Right hindlimb (tissue), 1 donor: ENCODE measurements around the gene ZDHHC21.
"Not testable (repeated sequence)": the region's sequence is repeated elsewhere in the genome, so short reads cannot be mapped to it uniquely, and the experiment has no call there.

ENCODE experiments used
- DNase-seq: peaks from one replicate; pipeline ENCODE4 v3.0.0-alpha.2; 2018

Gene ZDHHC21

GRCh38 chr9:14693251-14693861 is at the start of gene ZDHHC21:
Gene ZDHHC21, minus strand, starts transcription at chr9:14693432. Its CDS starts 19,092 bp downstream, at chr9:14674340.
- DNase-seq = peak; percentile 82

DNA sequence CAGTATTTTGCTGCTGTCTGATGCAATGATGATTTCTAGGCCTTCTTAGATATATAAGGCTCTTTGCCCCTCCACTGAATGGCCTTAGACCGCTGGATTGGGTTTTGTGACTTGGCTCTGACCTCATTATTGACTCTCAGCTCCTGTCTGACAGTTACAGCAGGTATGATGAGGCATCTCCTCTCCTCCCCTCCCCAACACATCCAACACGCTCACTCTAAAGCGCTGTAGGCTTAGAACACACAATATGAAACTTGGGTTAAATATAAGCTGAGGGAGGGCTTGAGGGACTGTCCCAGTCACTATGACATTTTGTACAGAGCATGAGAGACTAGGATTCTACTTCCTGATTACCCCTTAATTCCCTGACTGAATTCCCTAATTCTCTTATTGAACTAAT is 48.1 kb upstream of the ZDHHC21 start:
- no peak for DNase-seq

DNA sequence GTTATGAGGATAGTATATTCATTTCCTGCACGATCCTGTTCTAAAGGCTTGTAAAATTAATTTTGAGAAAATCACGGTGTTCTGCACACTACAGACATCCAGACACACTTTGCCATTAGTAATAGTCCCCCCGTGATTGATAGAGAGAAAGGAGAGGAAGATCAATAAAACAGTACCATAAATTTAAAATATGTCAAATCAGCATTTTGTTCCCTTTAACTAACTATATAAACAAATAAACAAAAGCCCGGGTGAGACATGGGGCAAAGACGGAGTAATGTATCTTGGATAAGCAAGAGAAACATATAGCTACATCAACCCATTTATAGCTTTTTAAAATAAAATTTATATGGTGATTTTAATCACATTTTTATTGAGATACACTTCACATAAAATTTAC is 39.9 kb upstream of the ZDHHC21 start:
- no peak for DNase-seq

DNA sequence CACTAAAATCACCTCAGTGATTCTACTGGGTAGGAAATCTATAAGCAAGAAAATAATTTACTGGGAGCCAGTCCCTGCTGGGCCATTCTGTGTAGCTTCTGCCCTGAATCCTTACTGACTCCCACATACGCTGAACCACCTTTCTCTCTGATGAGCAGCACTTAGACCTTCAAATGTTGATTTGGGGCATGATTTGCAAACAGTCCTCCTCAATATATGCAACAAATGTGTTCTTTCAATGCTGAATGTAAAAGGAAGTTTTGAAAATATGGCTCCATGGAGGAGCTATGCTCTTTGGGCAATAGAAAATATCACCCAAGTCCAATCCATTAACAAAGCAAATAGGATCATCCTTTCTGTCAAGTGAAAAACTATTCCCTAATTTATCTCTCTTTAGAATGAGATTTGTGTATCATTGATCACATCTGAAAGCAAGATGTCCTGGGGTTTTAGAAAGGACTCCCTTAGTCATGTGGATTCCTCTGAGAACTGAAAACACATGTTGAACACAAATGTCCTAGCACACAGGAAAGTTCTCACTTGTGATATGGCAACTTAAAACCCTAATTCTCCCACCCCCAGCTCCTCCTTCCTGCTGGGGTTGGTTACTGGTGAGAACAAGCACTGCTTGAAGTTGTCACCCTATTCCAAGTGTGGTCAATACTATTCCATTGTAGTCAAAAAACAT is 38.2 kb upstream of the ZDHHC21 start:
- no peak for DNase-seq

GRCh38 chr9:14730461-14730898 is 37.2 kb upstream of the ZDHHC21 start:
- DNase-seq = peak; percentile 78

DNA sequence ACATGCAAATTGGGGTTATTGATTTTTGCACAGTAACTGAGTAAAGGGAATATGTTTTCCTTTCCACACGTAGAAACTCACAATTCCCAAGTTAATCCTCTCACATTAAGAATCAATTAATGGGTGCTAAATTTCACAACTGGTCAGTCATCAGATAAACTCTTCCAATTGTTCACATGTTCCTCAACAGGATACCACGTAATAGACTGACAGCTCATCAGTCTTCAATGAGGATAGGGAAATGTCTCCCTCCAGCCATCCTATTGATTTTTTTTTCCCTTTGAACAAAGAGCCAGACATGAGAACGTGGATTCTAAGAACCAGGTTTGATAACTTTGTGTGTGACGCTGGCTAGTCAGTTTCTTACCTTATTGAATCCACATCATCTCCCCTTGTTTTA is 30.1 kb upstream of the ZDHHC21 start:
- no peak for DNase-seq

GRCh38 chr9:14722391-14723035 is 29.3 kb upstream of the ZDHHC21 start, which contains the start of gene CER1:
Gene CER1, minus strand, starts transcription at chr9:14722733. Its CDS starts 61 bp downstream, at chr9:14722672.
- no peak for DNase-seq

GRCh38 chr9:14719231-14719923 is 26.1 kb upstream of the ZDHHC21 start:
- DNase-seq = no peak

DNA sequence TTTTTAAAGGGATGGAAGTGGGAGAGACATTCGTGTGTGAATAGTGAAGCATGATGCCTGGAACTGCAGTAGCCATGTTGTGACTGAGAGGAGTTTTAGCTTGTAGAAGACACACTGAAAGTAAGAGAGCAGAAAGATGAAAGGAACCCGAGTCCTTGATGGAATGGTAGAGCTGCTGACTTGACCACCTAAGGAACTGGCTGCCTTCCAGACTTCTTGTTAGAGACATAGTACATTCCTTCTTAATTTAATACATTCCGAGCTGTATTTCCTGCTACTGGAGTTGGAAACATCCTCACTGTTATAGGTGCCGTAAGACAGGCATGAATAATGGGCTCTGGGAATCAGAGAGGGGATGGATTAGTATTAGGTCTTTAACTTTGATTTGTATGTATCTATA is 21.9 kb upstream of the ZDHHC21 start:
- no peak for DNase-seq

DNA sequence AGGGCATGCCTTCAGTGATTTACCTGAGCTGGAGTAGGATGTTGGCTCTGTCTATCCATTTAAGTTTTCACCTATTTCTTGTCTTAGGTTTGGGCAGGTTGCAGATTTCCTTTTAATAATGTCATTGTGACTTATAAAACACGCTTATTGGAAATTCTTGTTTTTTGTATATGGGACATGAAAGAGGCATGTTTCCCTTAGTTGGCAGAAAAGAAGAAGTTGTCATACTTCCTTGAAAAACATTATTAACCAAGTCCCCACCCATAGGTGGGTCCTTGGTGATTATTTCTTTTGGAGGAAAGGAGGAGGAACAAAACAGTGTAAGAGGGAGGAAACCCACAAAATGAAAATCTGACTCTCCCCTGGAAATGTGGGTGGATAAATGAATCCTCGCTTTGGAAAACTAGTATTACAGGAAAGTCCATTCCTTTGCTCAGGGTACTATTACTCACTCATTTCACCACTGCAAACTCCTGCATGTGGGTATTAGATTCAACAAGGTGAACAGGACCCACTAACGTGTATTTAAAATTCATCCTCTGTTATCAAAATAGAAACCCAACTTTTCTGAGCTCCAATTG is 20.0 kb upstream of the ZDHHC21 start:
- DNase-seq = no peak

- no peak for DNase-seq
These were observed 17.6 kb upstream of the ZDHHC21 start for GRCh38 chr9:14710804-14711203.

DNA sequence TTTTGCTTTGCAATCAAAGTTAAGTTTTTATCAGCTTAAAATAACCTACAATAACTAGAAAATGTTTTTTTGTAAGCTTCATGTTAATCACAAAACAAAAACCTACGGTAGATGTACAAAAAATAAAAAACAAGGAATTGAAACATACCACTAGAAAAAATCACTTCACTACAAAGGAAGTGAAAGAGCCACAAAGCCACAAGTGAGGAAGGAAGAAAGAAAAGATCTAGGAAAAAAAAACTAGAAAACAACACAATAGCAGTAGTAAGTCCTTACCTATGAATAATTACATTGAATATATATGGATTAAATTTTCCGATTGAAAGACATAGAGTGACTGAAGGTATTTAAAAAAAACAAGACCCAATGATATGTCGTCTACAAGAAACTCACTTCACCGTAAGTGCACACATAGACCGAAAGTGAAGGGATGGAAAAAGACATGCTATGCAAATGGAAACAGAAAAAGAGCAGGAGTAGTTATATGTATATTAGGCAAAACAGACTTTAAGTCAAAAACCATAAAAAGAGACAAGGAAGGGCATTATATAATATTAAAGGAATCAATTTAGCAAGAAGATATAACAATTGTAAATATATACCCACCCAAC is 13.4 kb upstream of the ZDHHC21 start:
- DNase-seq = no peak

DNA sequence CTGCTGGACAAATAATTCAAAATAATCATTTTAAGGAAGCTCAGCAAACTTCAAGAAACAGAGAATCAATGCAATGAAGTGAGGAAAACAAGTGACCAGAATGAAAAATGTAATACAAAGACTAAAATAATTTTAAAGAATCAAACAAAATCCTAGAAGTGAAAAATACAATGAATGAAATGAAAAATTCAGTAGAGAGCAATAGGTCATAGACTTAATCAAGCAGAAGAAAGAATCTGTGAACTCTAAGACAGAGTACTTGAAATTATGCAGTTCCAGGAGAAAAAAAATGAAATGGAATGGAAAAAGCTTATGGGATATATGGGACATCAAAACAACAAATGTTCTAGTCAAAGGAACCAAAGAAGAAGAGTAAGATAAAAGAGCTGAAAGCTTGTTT is 11.8 kb upstream of the ZDHHC21 start:
- no peak for DNase-seq

GRCh38 chr9:14704281-14704680 is 11.0 kb upstream of the ZDHHC21 start:
- no peak for DNase-seq

DNA sequence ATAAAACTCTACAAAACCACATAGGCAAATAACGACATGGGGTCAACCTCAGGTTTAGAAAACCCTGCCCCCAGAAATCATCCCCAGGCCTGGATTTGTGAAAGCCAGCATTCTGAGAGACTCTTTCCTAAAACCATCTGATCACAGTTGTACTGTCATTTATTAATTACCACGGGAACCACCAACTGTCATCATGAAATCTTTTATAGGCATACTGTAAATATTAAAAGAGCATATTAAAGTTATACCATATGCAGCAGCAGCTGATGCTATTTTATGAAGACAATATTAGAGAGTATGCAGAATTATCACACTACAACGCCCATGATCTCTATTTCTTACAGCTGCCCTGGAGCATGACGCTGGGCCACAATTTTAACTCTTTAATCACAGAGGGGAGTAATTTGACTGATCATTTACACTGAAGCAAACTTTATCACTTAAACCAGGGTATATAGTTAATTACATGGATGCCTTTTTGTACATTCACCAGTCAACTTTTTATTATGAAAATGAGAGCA is 9.0 kb upstream of the ZDHHC21 start:
- DNase-seq = no peak

GRCh38 chr9:14692470-14693250 is 572 bp downstream of the ZDHHC21 start:
- peak; percentile 59 for DNase-seq

DNA sequence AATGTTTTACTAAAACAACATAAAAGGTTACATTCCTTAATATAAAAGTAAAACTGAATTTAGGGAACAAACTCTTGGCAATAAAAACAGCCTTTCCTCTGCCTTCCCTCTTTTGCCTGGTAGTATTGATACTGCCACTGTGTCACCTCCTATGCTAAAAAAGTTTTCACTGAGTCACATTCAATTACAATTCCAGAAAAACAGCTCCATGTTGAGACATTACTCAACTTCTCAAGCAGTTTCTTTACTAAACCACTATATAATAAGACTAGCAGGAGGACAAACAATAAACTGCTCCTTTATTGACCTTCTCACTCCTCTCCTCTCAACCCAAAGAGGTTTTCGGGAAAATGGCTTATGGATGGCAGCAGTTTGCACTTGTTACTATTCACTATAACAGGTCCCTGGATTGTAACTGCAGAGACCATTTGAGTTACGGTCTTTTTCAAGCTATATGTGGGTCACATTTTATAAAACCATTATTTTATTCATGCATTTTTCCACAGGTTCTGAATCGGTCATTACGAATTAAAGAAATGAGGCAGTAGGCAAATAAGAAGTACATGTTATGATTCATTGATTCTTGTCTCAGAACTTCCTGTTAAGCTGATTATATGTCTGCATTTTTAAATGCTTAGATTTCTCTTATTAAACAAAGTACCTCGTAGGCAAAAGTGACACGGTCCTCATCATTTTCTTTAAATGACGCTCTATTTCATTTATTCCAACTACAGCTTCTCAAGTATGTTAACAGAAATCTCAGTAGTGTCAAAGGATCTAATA is 2.1 kb downstream of the ZDHHC21 start:
- no peak for DNase-seq

DNA sequence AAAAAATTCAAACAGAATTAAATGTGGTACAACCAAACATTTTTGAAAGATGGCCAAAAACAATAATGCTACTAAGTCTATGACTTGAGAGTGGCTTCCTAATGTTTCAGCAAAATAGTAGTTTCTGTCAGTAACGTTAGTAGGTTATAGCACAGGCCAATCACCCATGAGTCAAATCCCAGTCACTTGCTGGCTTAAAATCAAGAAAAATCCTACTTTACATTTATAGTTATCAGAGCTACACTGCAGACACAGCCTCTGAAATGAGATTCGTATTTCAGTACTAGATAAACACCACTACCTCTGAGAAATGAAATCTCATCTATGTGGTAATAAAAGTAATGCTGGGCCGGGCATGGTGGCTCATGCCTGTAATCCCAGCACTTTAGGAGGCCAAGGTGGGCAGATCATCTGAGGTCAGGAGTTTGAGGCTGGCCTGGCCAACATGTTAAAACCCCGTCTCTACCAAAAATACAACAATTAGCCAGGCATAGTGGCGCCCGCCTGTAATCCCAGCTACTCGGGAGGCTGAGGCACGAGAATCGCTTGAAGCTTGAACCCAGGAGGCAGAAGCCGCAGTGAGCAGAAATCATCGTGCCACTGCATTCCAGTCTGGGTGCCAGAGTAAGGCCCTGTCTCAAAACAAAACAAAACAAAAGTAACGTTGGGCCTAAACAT is 6.1 kb downstream of the ZDHHC21 start:
- no peak for DNase-seq

DNA sequence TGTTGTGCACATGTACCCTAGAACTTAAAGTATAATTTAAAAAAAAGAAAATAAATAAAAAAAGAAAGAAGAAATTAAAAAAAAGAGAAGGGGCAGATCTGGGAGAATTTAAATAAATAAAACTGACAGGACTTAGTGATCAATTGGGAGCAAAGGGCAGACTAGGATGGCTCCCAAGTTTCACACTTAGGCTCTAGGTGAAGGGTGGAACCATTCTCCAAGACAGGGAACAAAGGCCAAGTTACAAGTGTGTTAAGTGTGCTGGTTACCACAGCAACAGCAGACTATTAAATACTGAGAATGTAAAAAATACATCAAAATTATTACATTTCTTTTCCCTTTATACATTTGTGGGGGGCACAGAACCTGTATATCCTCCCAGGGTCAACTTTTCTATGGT is 7.1 kb downstream of the ZDHHC21 start:
- DNase-seq = no peak

DNA sequence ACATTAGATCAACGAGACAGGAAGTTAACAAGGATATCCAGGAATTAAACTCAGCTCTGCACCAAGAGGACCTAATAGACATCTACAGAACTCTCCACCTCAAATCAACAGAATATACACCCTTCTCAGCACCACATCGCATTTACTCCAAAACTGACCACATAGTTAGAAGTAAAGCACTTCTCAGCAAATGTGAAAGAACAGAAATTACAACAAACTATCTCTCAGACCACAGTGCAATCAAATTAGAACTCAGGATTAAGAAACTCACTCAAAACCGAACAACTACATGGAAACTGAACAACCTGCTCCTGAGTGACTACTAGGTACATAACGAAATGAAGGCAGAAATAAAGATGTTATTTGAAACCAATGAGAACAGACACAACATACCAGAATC is 10.6 kb downstream of the ZDHHC21 start:
- not testable (repeated sequence) for DNase-seq
